B cell (primary cell): ENCODE data around the gene KRTAP1-4. TPM values are rescaled to one million over a fixed set of nuclear protein-coding genes. Genes with fewer than 3 reads are reported as not detected.

Source experiments
- ATAC-seq: fragments of 200-7000 bp; cut with Tn5 transposase; one replicate; pipeline ENCODE4 v1.10.0; 2021; ENCODE audit warnings: low read depth, mild to moderate bottlenecking, moderate number of reproducible peaks, moderate library complexity
- CTCF ChIA-PET: fragments of 350-600 bp; sonication (Branson Sonifier 250); formaldehyde crosslinking; loops from one replicate; lab custom pipeline; 2021; ENCODE audit warnings: antibody characterized with exemption, inconsistent platforms; lab: Charles Lee
- POLR2A ChIA-PET: fragments of 350-600 bp; sonication (Branson Sonifier 250); formaldehyde crosslinking; loops from one replicate; lab custom pipeline; 2021; ENCODE audit warnings: antibody characterized with exemption; lab: Charles Lee
- DNase-seq: peaks from one replicate; pipeline ENCODE4 v3.0.0; 2013
- H2AFZ ChIP-seq: 2 replicates; pipeline ENCODE4 v1.6.1; 2012; ENCODE audit warnings: mild to moderate bottlenecking, low read depth, low read length; ENCODE audit not compliant: insufficient read depth, poor library complexity, severe bottlenecking
- H3K27ac ChIP-seq, 2 donors: 1 replicate in 1 of 2; 2 replicates in 1 of 2; pipeline ENCODE4 v1.5.1; 2012 to 2013; ENCODE audit warnings: low read length in 2 of 2, mild to moderate bottlenecking in 2 of 2, moderate library complexity in 1 of 2
- H3K27me3 ChIP-seq, 4 experiments: fragments of 200-600 bp in 1 of 4; sonication (generic) in 1 of 4; replicated peaks in 1 of 4; 1 replicate in 2 of 4; 2 replicates in 2 of 4; pipeline versions ENCODE4 v1.6.1 to v1.7.0; 2013 to 2016; ENCODE audit warnings: low read length in 3 of 4, mild to moderate bottlenecking in 2 of 4, mixed read lengths in 1 of 4, moderate library complexity in 1 of 4; ENCODE audit not compliant: insufficient read depth in 4 of 4, control insufficient read depth in 3 of 4; ENCODE audit errors: control extremely low read depth in 1 of 4
- H3K36me3 ChIP-seq, 2 experiments: replicated peaks in 1 of 2; 1 replicate in 1 of 2; 2 replicates in 1 of 2; pipeline versions ENCODE4 v1.6.1 to v1.7.1; 2013; ENCODE audit warnings: low read length in 1 of 2; ENCODE audit not compliant: insufficient read depth in 2 of 2, control insufficient read depth in 1 of 2; ENCODE audit errors: control extremely low read depth in 1 of 2, extremely low read depth in 1 of 2
- H3K4me1 ChIP-seq, 2 donors: fragments of 200-600 bp in 1 of 2; sonication (generic) in 1 of 2; 1 replicate in 1 of 2; 2 replicates in 1 of 2; pipeline versions ENCODE4 v1.5.1 to v1.6.1; 2013 to 2017; ENCODE audit warnings: low read length in 2 of 2; ENCODE audit not compliant: control insufficient read depth in 2 of 2, insufficient read depth in 2 of 2
- H3K4me2 ChIP-seq: replicated peaks from 2 replicates; pipeline ENCODE3; 2012; ENCODE audit warnings: mild to moderate bottlenecking, low read depth, low read length; ENCODE audit not compliant: poor library complexity, severe bottlenecking
- H3K4me3 ChIP-seq, 5 experiments: fragments of 200-600 bp in 1 of 5; sonication (generic) in 1 of 5; 1 replicate in 3 of 5; 2 replicates in 2 of 5; pipeline versions ENCODE4 v1.5.1 to v1.7.0; 2011 to 2016; ENCODE audit warnings: low read length in 4 of 5, mild to moderate bottlenecking in 4 of 5, low read depth in 2 of 5, control low read depth in 1 of 5, moderate library complexity in 1 of 5; ENCODE audit not compliant: insufficient read depth in 1 of 5; ENCODE audit errors: control extremely low read depth in 1 of 5, extremely low read depth in 1 of 5
- H3K79me2 ChIP-seq: fragments of 200-600 bp; sonication (generic); one replicate; pipeline ENCODE4 v1.6.0; 2016; ENCODE audit warnings: low read length; ENCODE audit not compliant: control insufficient read depth, insufficient read depth
- H3K9ac ChIP-seq: fragments of 200-600 bp; sonication (generic); 2 replicates; pipeline ENCODE4 v1.6.1; 2017; ENCODE audit warnings: mild to moderate bottlenecking, low read length, moderate library complexity
- H3K9me3 ChIP-seq, 3 donors: one replicate each; pipeline versions ENCODE4 v1.6.1 to v1.7.1; 2013; ENCODE audit warnings: low read length in 2 of 3; ENCODE audit not compliant: control insufficient read depth in 2 of 3, insufficient read depth in 1 of 3; ENCODE audit errors: control extremely low read depth in 1 of 3
- H4K20me1 ChIP-seq: 2 replicates; pipeline ENCODE4 v1.6.0; 2012; ENCODE audit warnings: mild to moderate bottlenecking, low read length; ENCODE audit not compliant: insufficient read depth, control insufficient read depth, poor library complexity, severe bottlenecking
- H3K27ac Mint-ChIP-seq: one replicate; pipeline ENCODE4 v1.8.0; 2021; ENCODE audit warnings: mixed read lengths
- H3K27me3 Mint-ChIP-seq: one replicate; pipeline ENCODE4 v1.8.0; 2021; ENCODE audit warnings: mixed read lengths
- H3K4me1 Mint-ChIP-seq: one replicate; pipeline ENCODE4 v1.8.0; 2021; ENCODE audit warnings: mixed read lengths
- H3K4me3 Mint-ChIP-seq: one replicate; pipeline ENCODE4 v1.8.0; 2021; ENCODE audit warnings: mixed read lengths
- H3K9me3 Mint-ChIP-seq: one replicate; pipeline ENCODE4 v1.8.0; 2022; ENCODE audit warnings: mixed read lengths; ENCODE audit not compliant: insufficient read depth
- EZH2 ChIP-seq: IDR thresholded peaks from 2 replicates; pipeline ENCODE4 v1.6.1; 2012; ENCODE audit warnings: borderline replicate concordance, low read depth, mild to moderate bottlenecking, moderate library complexity, low read length; ENCODE audit not compliant: insufficient read depth, poor library complexity, severe bottlenecking
- WGBS: methylation state at CpG from one replicate; pipeline ENCODE4 v1.1.5; 2013; ENCODE audit warnings: missing lambda C conversion rate; ENCODE audit not compliant: insufficient coverage; 5-methylcytosine and 5-hydroxymethylcytosine counted together
- intact Hi-C: fragments of 100-400 bp; cut with micrococcal nuclease; formaldehyde crosslinking; loops from one replicate; pipeline ENCODE4 v1.10.0; 2022
- polyA minus RNA-seq: library from RNA; depleted of rRNA, polyadenylated mRNA; stranded (reverse); fragments of >200 nt; gene quantifications from 2 replicates; pipeline ENCODE4 v1.2.3, GENCODE V29; 2012
- polyA plus RNA-seq: library from polyadenylated mRNA; depleted of rRNA; stranded (reverse); fragments of >200 nt; gene quantifications from 2 replicates; pipeline ENCODE4 v1.2.3, GENCODE V29; 2012
- total RNA-seq, 2 donors: library from RNA; stranded (reverse); fragments of 120-200 nt in 1 of 2; gene quantifications; 1 replicate in 1 of 2; 2 replicates in 1 of 2; pipeline versions ENCODE4 v1.2.3 to v1.2.4, GENCODE V29; 2013 to 2022
- TF ChIP-seq, protein P1 (sequence below): fragments of 200-600 bp; IDR thresholded peaks from one replicate; pipeline ENCODE4 v1.8.0; 2022; ENCODE audit warnings: antibody characterized with exemption, mild to moderate bottlenecking

KRTAP1-4 gene, protein sequence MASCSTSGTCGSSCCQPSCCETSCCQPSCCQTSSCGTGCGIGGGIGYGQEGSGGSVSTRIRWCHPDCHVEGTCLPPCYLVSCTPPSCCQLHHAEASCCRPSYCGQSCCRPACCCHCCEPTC
- not detected in 2 replicates for total RNA-seq
- not detected for total RNA-seq (2013)
- not detected in 2 replicates for polyA plus RNA-seq
- polyA minus RNA-seq: not detected in 2 replicates

DNA sequence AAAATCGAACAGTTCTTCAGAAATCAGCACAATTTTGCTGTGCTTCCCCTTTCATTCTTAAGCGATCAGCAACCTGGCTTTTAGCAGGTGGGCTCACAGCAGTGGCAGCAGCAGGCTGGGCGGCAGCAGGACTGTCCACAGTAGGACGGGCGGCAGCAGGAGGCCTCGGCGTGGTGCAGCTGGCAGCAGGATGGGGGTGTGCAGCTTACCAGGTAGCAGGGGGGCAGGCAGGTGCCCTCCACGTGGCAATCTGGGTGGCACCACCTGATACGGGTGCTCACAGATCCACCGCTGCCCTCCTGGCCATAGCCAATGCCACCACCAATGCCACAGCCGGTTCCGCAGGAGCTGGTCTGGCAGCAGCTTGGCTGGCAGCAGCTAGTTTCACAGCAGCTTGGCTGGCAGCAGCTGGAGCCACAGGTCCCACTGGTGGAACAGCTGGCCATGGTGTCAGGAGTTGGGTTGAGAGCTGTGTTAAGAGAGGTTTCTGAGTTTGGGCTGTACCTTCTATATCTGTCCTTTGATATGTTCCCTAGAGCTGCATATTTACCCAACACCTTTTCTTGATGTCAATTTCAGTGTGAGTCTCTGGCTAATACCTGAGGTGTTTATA is at the start of gene KRTAP1-4:
KRTAP1-4 (minus strand) TSS at position 563 of the 613 bp plus-strand sequence; CDS start at position 446, 117 bp downstream.
- no peak within 1 kb of the TSS for H3K4me3 Mint-ChIP-seq
- Histone ChIP-seq H3K4me3 (no peak within 1 kb of the TSS), H3K36me3 (no peaks in the 10 kb centered on the region), H3K9me3 (no peaks in the 10 kb centered on the region), H3K79me2 (no peaks in the 10 kb centered on the region), H3K27ac (no peak within 1 kb of the TSS), H4K20me1 (no peaks in the 10 kb centered on the region), H2AFZ (no peak within 1 kb of the TSS), H3K4me2 (no peak within 1 kb of the TSS), H3K9ac (no peak within 1 kb of the TSS), H3K27me3 (peaks cover 0 to 9% (median 3%) of the 10 kb centered on the region in 4 experiments), H3K4me1 (no peaks in the 10 kb centered on the region)
- CTCF ChIA-PET: no interaction called here
- no peak for DNase-seq
- intact Hi-C loops: no loop called here
- POLR2A ChIA-PET: no interaction called here
- WGBS: 90% methylated on average over 9 of the region's 12 CpGs
- no peak within 1 kb of the TSS for H3K27ac Mint-ChIP-seq
- H3K27me3 Mint-ChIP-seq: peaks cover 48% of the 10 kb centered on the region
- no peaks in the 10 kb centered on the region for H3K9me3 Mint-ChIP-seq
- TF ChIP-seq EZH2: no peak
- TF ChIP-seq, protein P1, sequence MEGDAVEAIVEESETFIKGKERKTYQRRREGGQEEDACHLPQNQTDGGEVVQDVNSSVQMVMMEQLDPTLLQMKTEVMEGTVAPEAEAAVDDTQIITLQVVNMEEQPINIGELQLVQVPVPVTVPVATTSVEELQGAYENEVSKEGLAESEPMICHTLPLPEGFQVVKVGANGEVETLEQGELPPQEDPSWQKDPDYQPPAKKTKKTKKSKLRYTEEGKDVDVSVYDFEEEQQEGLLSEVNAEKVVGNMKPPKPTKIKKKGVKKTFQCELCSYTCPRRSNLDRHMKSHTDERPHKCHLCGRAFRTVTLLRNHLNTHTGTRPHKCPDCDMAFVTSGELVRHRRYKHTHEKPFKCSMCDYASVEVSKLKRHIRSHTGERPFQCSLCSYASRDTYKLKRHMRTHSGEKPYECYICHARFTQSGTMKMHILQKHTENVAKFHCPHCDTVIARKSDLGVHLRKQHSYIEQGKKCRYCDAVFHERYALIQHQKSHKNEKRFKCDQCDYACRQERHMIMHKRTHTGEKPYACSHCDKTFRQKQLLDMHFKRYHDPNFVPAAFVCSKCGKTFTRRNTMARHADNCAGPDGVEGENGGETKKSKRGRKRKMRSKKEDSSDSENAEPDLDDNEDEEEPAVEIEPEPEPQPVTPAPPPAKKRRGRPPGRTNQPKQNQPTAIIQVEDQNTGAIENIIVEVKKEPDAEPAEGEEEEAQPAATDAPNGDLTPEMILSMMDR: no peak
- no peaks in the 10 kb centered on the region for H3K4me1 Mint-ChIP-seq
- ATAC-seq: no peak

DNA sequence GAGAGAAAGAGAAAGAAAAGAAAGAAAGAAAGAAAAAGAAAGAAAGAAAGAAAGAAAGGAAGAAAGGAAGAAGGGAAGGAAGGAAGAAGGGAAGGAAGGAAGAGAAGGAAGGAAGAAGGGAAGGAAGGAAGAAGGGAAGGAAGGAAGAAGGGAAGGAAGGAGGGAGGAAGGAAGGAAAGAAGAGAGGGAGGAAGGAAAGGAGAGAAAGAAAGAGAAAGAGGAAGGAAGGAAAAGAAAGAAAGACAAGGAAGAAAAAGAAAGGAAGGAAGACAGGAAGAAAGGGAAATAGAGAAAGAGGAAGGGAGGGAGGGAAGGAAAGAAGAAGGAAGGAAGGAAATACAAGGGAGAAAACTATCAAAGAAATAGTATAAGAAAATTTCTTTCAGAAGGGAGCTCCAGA is 46.8 kb upstream of the KRTAP1-4 start:
- intact Hi-C loops: no loop called here

More for the DNA sequence above, 46.8 kb upstream of the KRTAP1-4 start:
- Histone ChIP-seq H4K20me1 (no peaks in the 10 kb centered on the region), H3K27me3 (peaks cover 0 to 3% (median 0%) of the 10 kb centered on the region in 4 experiments), H3K36me3 (no peaks in the 10 kb centered on the region), H3K9me3 (no peaks in the 10 kb centered on the region), H2AFZ (no peak overlapping the region), H3K27ac (no peak overlapping the region), H3K4me2 (no peak overlapping the region), H3K4me3 (no peak overlapping the region), H3K79me2 (no peaks in the 10 kb centered on the region), H3K9ac (no peak overlapping the region), H3K4me1 (no peaks in the 10 kb centered on the region)
- ATAC-seq: no peak
- TF ChIP-seq, protein P1: no peak
- TF ChIP-seq EZH2: no peak
- POLR2A ChIA-PET: no interaction called here
- H3K4me1 Mint-ChIP-seq: no peaks in the 10 kb centered on the region
- DNase-seq: no peak
- H3K4me3 Mint-ChIP-seq: no peak overlapping the region
- no peaks in the 10 kb centered on the region for H3K9me3 Mint-ChIP-seq
- CTCF ChIA-PET: no interaction called here
- H3K27me3 Mint-ChIP-seq: peaks cover 27% of the 10 kb centered on the region
- H3K27ac Mint-ChIP-seq: no peak overlapping the region
